Activated naive CD4-positive, alpha-beta T cell treated with anti-CD3 and anti-CD28 coated beads, Interleukin-2, amount 50 U/mL, for 16 hours (primary cell): ENCODE data around the gene ENOX2.

Experiments
- DNase-seq: peaks from one replicate; pipeline ENCODE4 v3.0.0-alpha.2; 2020

The ENOX2 gene

GRCh38 chrX:130879869-130880268 is 23.1 kb downstream of the ENOX2 start:
- DNase-seq, result no peak

GRCh38 chrX:130878350-130879341 is 24.4 kb downstream of the ENOX2 start:
- no peak for DNase-seq

GRCh38 chrX:130877892-130878341 is 25.1 kb downstream of the ENOX2 start:
- no peak for DNase-seq

GRCh38 chrX:130876226-130876625 is 26.8 kb downstream of the ENOX2 start:
- DNase-seq, result no peak

- DNase-seq, result no peak
These were observed 28.3 kb downstream of the ENOX2 start for GRCh38 chrX:130874751-130875150.

GRCh38 chrX:130869239-130869638 is 33.8 kb downstream of the ENOX2 start:
- DNase-seq, result no peak

GRCh38 chrX:130861462-130861861 is 41.5 kb downstream of the ENOX2 start:
- no peak for DNase-seq

- DNase-seq, result no peak
These were observed 45.8 kb downstream of the ENOX2 start for GRCh38 chrX:130857207-130857606.

GRCh38 chrX:130851569-130851968 is 51.4 kb downstream of the ENOX2 start:
- DNase-seq, result no peak

GRCh38 chrX:130848763-130849162 is 54.2 kb downstream of the ENOX2 start:
- no peak for DNase-seq

- DNase-seq, result no peak
These were observed 56.3 kb downstream of the ENOX2 start for GRCh38 chrX:130846746-130847145.

- DNase-seq, result no peak
These were observed 61.2 kb downstream of the ENOX2 start for GRCh38 chrX:130841776-130842175.

GRCh38 chrX:130840345-130840744 is 62.7 kb downstream of the ENOX2 start:
- DNase-seq, result no peak

- no peak for DNase-seq
These were observed 66.6 kb downstream of the ENOX2 start for GRCh38 chrX:130836447-130836846.

GRCh38 chrX:130834830-130835229 is 68.2 kb downstream of the ENOX2 start:
- DNase-seq, result no peak

- no peak for DNase-seq
These were observed 68.9 kb downstream of the ENOX2 start for GRCh38 chrX:130834149-130834548.

- no peak for DNase-seq
These were observed 71.7 kb downstream of the ENOX2 start for GRCh38 chrX:130831347-130831722.

GRCh38 chrX:130830599-130831346 is 72.2 kb downstream of the ENOX2 start:
- DNase-seq, result no peak

- DNase-seq, result no peak
These were observed 73.2 kb downstream of the ENOX2 start for GRCh38 chrX:130829526-130830515.

GRCh38 chrX:130828641-130829040 is 74.4 kb downstream of the ENOX2 start:
- no peak for DNase-seq

GRCh38 chrX:130827648-130828047 is 75.4 kb downstream of the ENOX2 start:
- DNase-seq, result no peak

GRCh38 chrX:130826249-130826648 is 76.8 kb downstream of the ENOX2 start:
- no peak for DNase-seq

- no peak for DNase-seq
These were observed 77.5 kb downstream of the ENOX2 start for GRCh38 chrX:130825525-130825924.
